Ammon's horn (tissue), 1 donor: Measurements from ENCODE around the gene KCNIP1.

Experiments
- DNase-seq: peaks from one replicate; pipeline ENCODE4 v3.0.0-alpha.2; 2016; ENCODE audit warnings: low spot score

The KCNIP1 gene

GRCh38 chr5:170597872-170598271 lies 94.1 kb downstream of the KCNIP1 start:
- peak; percentile 52 for DNase-seq

GRCh38 chr5:170599756-170600155 lies 95.9 kb downstream of the KCNIP1 start:
- DNase-seq: no peak

GRCh38 chr5:170601619-170602018 lies 97.8 kb downstream of the KCNIP1 start:
- no peak for DNase-seq

GRCh38 chr5:170603109-170603508 lies 99.3 kb downstream of the KCNIP1 start:
- DNase-seq: no peak

- peak; percentile 44 for DNase-seq
Measured at GRCh38 chr5:170603578-170604565, 100.1 kb downstream of the KCNIP1 start.

GRCh38 chr5:170606941-170607340 lies 103.1 kb downstream of the KCNIP1 start:
- no peak for DNase-seq

GRCh38 chr5:170611449-170612090 lies 107.8 kb downstream of the KCNIP1 start:
- DNase-seq: no peak

- DNase-seq: no peak
Measured at GRCh38 chr5:170612256-170612678, 108.4 kb downstream of the KCNIP1 start.

- no peak for DNase-seq
Measured at GRCh38 chr5:170614065-170614490, 110.3 kb downstream of the KCNIP1 start.

- DNase-seq: no peak
Measured at GRCh38 chr5:170614720-170615119, 110.9 kb downstream of the KCNIP1 start.

GRCh38 chr5:170617533-170618490 lies 114.0 kb downstream of the KCNIP1 start:
- DNase-seq: no peak

GRCh38 chr5:170619869-170620268 lies 116.0 kb downstream of the KCNIP1 start:
- DNase-seq: no peak

- no peak for DNase-seq
Measured at GRCh38 chr5:170622933-170623332, 119.1 kb downstream of the KCNIP1 start.

- peak; percentile 80 for DNase-seq
Measured at GRCh38 chr5:170623576-170624181, 119.9 kb downstream of the KCNIP1 start.

GRCh38 chr5:170625221-170626165 lies 121.7 kb downstream of the KCNIP1 start:
- DNase-seq: no peak

- DNase-seq: no peak
Measured at GRCh38 chr5:170626507-170627150, 122.8 kb downstream of the KCNIP1 start.

- no peak for DNase-seq
Measured at GRCh38 chr5:170627271-170627670, 123.5 kb downstream of the KCNIP1 start.

GRCh38 chr5:170628028-170628427 lies 124.2 kb downstream of the KCNIP1 start:
- no peak for DNase-seq

GRCh38 chr5:170628691-170629565 lies 125.1 kb downstream of the KCNIP1 start:
- DNase-seq: no peak
